B cell (primary cell): Measurements from ENCODE around the gene ZRANB3.

Experiments used
- EZH2 ChIP-seq: IDR thresholded peaks from 2 replicates; pipeline ENCODE4 v1.6.1; 2012; ENCODE audit warnings: borderline replicate concordance, low read depth, mild to moderate bottlenecking, moderate library complexity, low read length; ENCODE audit not compliant: insufficient read depth, poor library complexity, severe bottlenecking
- TF ChIP-seq, protein P1 (sequence below): fragments of 200-600 bp; IDR thresholded peaks from one replicate; pipeline ENCODE4 v1.8.0; 2022; ENCODE audit warnings: antibody characterized with exemption, mild to moderate bottlenecking

DNA sequence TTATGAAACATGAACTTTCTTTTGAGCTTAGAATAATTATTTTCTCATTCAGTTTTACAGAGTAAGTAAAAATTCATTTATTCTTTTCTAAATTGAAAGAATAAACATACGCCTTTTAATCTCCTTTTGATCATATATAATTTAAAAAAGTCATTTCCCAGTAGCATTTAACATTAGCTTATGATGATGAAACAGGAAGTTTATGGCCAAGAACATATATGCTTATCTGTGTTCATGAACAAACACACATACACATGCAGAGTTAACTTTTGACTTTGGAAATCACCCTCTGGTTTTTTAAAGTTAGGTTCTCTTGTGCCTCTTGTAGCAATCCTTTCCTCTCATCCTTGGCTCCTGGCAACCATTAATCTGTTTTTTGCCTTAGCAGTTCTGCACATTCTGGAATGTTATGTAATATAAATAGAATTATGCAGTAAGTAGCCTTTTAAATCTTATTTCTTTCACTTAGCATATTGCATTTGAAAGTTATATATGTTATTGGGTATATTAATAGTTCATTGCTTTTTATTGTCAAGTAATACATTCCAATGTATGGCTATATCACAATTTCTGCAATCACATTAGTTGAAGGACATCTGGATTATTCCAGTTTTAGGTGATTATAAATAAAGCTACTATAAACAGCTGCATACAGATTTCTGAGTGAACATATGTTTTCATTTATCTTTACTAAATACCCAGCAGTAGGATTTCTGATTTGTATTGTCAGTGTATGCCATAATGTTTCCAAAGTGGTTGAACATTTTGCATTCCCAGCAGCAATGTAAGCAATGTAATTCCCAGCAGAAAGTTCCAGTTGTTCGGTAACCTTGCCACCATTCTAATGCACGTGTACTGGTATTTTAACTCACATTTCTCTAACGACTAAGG is 210.3 kb downstream of the ZRANB3 start:
- TF ChIP-seq, protein P1, sequence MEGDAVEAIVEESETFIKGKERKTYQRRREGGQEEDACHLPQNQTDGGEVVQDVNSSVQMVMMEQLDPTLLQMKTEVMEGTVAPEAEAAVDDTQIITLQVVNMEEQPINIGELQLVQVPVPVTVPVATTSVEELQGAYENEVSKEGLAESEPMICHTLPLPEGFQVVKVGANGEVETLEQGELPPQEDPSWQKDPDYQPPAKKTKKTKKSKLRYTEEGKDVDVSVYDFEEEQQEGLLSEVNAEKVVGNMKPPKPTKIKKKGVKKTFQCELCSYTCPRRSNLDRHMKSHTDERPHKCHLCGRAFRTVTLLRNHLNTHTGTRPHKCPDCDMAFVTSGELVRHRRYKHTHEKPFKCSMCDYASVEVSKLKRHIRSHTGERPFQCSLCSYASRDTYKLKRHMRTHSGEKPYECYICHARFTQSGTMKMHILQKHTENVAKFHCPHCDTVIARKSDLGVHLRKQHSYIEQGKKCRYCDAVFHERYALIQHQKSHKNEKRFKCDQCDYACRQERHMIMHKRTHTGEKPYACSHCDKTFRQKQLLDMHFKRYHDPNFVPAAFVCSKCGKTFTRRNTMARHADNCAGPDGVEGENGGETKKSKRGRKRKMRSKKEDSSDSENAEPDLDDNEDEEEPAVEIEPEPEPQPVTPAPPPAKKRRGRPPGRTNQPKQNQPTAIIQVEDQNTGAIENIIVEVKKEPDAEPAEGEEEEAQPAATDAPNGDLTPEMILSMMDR: no peak
- TF ChIP-seq EZH2: no peak
